ENCODE measurements around the gene NGEF. TPM values are rescaled to one million over a fixed set of nuclear protein-coding genes. Genes with fewer than 3 reads are reported as not detected.

NGEF gene
- total and polyA plus RNA-seq, 12 donors: 10.1 to 467 (median 46.1) TPM

DNA sequence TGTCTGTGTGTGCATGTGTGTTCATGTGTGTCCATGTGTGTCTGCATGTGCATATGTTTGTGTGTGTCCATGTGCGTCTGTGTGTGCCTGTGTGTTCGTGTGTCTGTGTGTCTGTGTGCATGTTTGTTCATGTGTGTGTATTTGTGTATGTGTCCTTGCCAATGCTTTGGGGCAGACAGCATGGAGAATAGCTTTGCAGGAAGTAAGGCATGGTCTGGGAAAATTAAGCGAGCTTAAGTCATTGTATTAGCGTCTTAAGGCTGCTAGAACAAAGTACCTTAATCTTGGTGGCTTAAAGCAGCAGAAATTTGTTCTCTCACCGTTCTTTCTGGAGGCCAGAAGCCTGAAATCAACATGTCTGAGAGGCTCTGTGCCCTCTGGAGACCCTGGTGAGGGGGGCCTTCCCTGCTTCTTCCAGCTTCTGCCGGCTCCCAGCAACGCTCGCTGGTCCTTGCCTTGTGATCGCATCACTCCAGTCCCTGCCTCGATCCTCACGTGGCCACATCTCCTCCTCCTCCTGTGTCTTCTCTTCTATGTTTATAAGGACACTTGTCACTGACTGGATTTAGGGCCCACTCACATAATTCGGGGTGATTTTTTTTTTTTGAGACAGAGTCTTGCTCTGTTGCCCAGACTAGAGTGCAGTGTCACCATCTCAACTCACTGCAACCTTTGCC, 23.2 kb upstream of the NGEF start:
- Histone ChIP-seq H3K27me3 (no peaks in the 10 kb centered on the region), H3K4me3 (no peak overlapping the region), H3K27ac (no peak overlapping the region), H3K36me3 (replicated peaks in 1 of 2) (no peaks in the 10 kb centered on the region), H3K9me3 (replicated peaks in 1 of 3) (no peaks in the 10 kb centered on the region), H3K4me1 (replicated peaks in 1 of 2) (no peaks in the 10 kb centered on the region)
- intact Hi-C loops (cut with DNase I): no loop called here
- 86 to 93% (median 89%) methylated on average over 12 of the region's 12 CpGs for WGBS, 4 donors
- TF ChIP-seq, protein P1, sequence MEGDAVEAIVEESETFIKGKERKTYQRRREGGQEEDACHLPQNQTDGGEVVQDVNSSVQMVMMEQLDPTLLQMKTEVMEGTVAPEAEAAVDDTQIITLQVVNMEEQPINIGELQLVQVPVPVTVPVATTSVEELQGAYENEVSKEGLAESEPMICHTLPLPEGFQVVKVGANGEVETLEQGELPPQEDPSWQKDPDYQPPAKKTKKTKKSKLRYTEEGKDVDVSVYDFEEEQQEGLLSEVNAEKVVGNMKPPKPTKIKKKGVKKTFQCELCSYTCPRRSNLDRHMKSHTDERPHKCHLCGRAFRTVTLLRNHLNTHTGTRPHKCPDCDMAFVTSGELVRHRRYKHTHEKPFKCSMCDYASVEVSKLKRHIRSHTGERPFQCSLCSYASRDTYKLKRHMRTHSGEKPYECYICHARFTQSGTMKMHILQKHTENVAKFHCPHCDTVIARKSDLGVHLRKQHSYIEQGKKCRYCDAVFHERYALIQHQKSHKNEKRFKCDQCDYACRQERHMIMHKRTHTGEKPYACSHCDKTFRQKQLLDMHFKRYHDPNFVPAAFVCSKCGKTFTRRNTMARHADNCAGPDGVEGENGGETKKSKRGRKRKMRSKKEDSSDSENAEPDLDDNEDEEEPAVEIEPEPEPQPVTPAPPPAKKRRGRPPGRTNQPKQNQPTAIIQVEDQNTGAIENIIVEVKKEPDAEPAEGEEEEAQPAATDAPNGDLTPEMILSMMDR (IDR thresholded peaks at IDR 0.05): no peak
- TF ChIP-seq POLR2A (IDR thresholded peaks at IDR 0.05): no peak
- no peak for DNase-seq

GRCh38 chr2:233035426-233036161, 22.5 kb upstream of the NGEF start:
- H3K27me3 ChIP-seq: no peaks in the 10 kb centered on the region
- WGBS, 4 donors: 79 to 94% (median 85%) methylated on average over 23 of the region's 23 CpGs
- H3K4me1 ChIP-seq (replicated peaks in 1 of 2): no peaks in the 10 kb centered on the region
- DNase-seq: no peak
- H3K9me3 ChIP-seq (replicated peaks in 1 of 3): no peaks in the 10 kb centered on the region
- TF ChIP-seq, protein P1 (IDR thresholded peaks at IDR 0.05): no peak
- TF ChIP-seq POLR2A (IDR thresholded peaks at IDR 0.05): no peak
- no peaks in the 10 kb centered on the region for H3K36me3 ChIP-seq (replicated peaks in 1 of 2)
- H3K27ac ChIP-seq: no peak overlapping the region
- intact Hi-C loops (cut with DNase I): no loop called here
- H3K4me3 ChIP-seq: no peak overlapping the region

DNA sequence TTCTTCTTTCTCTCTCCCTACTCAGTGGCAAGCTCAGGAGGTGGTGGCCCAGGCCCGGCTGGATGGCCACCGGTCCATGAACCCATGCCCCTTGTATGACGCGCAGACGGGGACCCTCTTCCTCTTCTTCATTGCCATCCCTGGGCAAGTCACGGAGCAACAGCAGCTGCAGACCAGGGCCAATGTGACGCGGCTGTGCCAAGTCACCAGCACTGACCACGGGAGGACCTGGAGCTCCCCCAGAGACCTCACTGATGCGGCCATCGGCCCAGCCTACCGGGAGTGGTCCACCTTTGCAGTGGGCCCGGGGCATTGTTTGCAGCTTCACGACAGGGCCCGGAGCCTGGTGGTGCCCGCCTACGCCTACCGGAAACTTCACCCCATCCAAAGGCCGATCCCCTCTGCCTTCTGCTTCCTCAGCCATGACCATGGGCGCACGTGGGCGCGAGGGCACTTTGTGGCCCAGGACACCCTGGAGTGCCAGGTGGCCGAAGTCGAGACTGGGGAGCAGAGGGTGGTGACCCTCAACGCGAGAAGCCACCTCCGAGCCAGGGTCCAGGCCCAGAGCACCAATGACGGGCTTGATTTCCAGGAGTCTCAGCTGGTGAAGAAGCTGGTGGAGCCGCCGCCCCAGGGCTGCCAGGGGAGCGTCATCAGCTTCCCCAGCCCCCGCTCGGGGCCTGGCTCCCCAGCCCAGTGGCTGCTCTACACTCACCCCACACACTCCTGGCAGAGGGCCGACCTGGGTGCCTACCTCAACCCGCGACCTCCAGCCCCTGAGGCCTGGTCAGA, 21.2 kb upstream of the NGEF start:
- intact Hi-C loops (cut with DNase I): loop anchor here in 1 of 2 donors (5.0 kb wide), 1 partner anchor 177 kb away; no protein-coding TSS in a partner anchor
- no peak for DNase-seq
- WGBS, 4 donors: 87 to 92% (median 90%) methylated on average over 6 to 37 of the region's 37 CpGs

More for the DNA sequence above, 21.2 kb upstream of the NGEF start:
- Histone ChIP-seq H3K9me3 (replicated peaks in 1 of 3) (no peaks in the 10 kb centered on the region), H3K4me3 (no peak overlapping the region), H3K27me3 (no peaks in the 10 kb centered on the region), H3K4me1 (replicated peaks in 1 of 2) (no peaks in the 10 kb centered on the region), H3K27ac (no peak overlapping the region), H3K36me3 (replicated peaks in 1 of 2) (no peaks in the 10 kb centered on the region)
- no peak for TF ChIP-seq POLR2A (IDR thresholded peaks at IDR 0.05)
- TF ChIP-seq, protein P1 (IDR thresholded peaks at IDR 0.05): no peak

Data from adrenal gland (tissue), 12 donors.